Measurements from ENCODE around the gene KLHL5. TPM values are rescaled to one million over a fixed set of nuclear protein-coding genes. Genes with fewer than 3 reads are reported as not detected.

KLHL5 gene
- polyA plus RNA-seq, 1 donor, result 20.5 TPM

DNA sequence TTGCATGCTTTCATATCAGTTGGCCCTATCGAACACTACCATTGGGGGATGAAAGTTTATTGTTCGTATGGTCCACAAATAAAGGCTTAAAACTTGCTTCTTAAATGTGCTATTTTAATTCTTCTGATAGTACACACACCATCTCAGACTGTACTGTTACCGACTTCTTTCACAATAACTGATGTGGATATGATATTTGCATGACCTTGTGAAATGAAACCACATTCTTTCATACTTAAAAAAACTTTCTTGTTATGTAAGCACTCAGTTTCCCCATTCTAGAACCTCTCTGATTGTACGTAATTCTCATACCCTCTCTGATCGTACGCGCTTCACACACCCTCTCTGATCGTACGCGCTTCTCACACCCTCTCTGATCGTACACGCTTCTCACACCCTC, 108.3 kb downstream of the KLHL5 start:
- H3K27ac ChIP-seq (ENCODE audit: low read length), result no peak overlapping the region
- no peaks in the 10 kb centered on the region for H3K9me3 ChIP-seq (ENCODE audit: control insufficient read depth, low read depth, low read length)
- no peaks in the 10 kb centered on the region for H3K36me3 ChIP-seq (ENCODE audit: control insufficient read depth, insufficient read depth, low read length)
- 97% methylated on average over 10 of the region's 12 CpGs for WGBS (ENCODE audit: insufficient coverage, low lambda C conversion rate)
- no peak for DNase-seq
- H3K27me3 ChIP-seq (ENCODE audit: control insufficient read depth, insufficient read depth, low read length), result no peaks in the 10 kb centered on the region
- no peak overlapping the region for H3K4me3 ChIP-seq (ENCODE audit: low read length)
- H3K4me1 ChIP-seq (ENCODE audit: control insufficient read depth, insufficient read depth, low read length), result no peaks in the 10 kb centered on the region

Other genes starting within 250 kb of the KLHL5 start
- 1.6 TPM for gene TLR6, start 205.4 kb upstream of the KLHL5 start, polyA plus RNA-seq
- 36.9 TPM for gene FAM114A1, start 194.4 kb upstream of the KLHL5 start, polyA plus RNA-seq
- 1.7 TPM for gene TMEM156, start 29.8 kb upstream of the KLHL5 start, polyA plus RNA-seq
- gene WDR19, start 120.3 kb downstream of the KLHL5 start, polyA plus RNA-seq, result 26.2 TPM